Measurements from ENCODE around the gene ANO9. TPM values are rescaled to one million over a fixed set of nuclear protein-coding genes. Genes with fewer than 3 reads are reported as not detected.

The ANO9 gene
- total RNA-seq, 1 experiment from 2014 or later = 9.4 TPM

DNA sequence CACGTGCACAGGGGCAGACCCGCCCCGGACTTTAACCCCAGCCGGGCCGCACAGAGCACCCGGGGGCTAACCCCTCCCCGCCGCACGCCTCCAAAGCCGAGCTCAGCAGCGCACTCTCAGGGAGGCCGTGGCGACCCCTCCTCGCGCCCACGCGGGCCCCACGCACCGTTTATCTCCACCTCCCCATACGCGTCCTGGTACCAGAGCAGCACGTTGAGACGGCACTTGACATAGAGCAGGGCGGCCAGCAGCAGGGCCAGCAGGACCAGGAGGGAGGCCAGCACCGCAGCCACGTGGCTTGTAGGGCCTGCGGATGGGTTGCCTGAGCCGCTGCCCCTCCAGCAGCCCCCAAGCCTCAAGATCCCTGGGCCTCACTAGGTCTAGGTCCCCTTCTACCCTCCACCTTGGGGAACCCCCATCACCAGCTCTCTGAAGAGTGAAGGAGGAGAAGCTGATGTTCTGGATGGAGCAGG, 34.1 kb downstream of the ANO9 start:
- TF ChIP-seq, protein P1, sequence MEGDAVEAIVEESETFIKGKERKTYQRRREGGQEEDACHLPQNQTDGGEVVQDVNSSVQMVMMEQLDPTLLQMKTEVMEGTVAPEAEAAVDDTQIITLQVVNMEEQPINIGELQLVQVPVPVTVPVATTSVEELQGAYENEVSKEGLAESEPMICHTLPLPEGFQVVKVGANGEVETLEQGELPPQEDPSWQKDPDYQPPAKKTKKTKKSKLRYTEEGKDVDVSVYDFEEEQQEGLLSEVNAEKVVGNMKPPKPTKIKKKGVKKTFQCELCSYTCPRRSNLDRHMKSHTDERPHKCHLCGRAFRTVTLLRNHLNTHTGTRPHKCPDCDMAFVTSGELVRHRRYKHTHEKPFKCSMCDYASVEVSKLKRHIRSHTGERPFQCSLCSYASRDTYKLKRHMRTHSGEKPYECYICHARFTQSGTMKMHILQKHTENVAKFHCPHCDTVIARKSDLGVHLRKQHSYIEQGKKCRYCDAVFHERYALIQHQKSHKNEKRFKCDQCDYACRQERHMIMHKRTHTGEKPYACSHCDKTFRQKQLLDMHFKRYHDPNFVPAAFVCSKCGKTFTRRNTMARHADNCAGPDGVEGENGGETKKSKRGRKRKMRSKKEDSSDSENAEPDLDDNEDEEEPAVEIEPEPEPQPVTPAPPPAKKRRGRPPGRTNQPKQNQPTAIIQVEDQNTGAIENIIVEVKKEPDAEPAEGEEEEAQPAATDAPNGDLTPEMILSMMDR (IDR thresholded peaks at IDR 0.05; ENCODE audit: unreplicated experiment) = no peak
- no peak overlapping the region for H3K27ac Mint-ChIP-seq (ENCODE audit: low read depth, unreplicated experiment)
- ChIA-PET POLR2A (interaction anchor here (0.9 to 4.7 kb wide), 8 partner anchors 9 to 170 kb away, joined by 3 to 27 read pairs (median 6); partner anchors contain the start of gene PKP3), CTCF (interaction anchor here (1.2 to 1.6 kb wide), 2 partner anchors 9 to 41 kb away, joined by 3 to 6 read pairs; no protein-coding TSS in a partner anchor)
- no TSS peak for BruUV-seq (replicated peaks)
- DNase-seq (ENCODE audit: unreplicated experiment) = no peak
- H3K4me3 Mint-ChIP-seq (ENCODE audit: unreplicated experiment) = no peak overlapping the region
- no peaks in the 10 kb centered on the region for H3K27me3 Mint-ChIP-seq (ENCODE audit: insufficient read depth, unreplicated experiment)
- no peaks in the 10 kb centered on the region for H3K9me3 Mint-ChIP-seq (ENCODE audit: unreplicated experiment)
- intact Hi-C loops (cut with micrococcal nuclease) = loop anchor here (5.0 kb wide), 1 partner anchor 40 kb away; no protein-coding TSS in a partner anchor
- H3K4me1 Mint-ChIP-seq (ENCODE audit: insufficient read depth, unreplicated experiment) = no peaks in the 10 kb centered on the region
- H3K36me3 Mint-ChIP-seq (ENCODE audit: insufficient read depth, unreplicated experiment) = peaks cover 41% of the 10 kb centered on the region

DNA sequence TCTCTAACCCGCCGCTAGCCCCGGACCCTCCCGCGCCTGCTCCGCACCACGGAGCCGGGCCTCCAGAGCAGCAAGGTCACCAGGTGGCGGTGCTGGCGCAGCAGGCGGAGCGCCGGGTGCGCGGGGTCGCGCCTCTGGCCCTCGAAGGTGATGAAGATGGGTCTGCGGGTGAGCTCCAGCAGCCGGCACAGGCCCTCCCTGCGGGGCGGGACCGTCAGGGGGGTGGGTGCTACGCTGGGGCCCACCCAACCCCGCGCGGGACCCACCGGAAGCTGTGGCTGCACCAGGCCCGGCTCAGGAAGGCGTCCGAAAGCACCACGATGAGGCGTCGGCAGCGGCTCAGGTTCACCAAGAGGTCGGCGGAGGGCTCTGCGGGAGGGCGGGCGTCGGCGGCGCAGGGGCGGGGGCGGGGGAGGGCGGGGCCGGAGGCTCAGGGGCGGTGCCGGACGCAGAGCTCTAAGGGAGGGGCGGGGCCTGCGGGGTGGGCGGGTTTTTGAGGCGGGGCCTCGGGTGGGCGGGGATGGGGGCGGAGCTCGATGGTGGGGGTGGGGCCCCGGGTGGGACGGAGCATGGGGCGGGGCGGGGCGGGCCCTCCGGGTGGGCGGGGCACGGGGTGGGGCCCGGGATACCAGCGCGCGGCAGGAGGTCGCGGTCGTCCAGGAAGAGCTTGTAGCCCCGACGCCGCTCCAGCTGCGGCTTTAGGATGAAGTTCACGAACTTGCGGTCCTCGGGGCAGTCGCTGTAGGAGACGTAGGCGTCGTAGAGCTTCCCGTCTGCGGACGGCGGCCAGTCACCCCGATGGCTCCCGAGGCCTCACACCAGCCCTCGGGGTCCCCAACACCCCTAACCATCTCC, 34.8 kb downstream of the ANO9 start:
- Mint-ChIP-seq H3K27me3 (ENCODE audit: insufficient read depth, unreplicated experiment) (no peaks in the 10 kb centered on the region), H3K4me3 (ENCODE audit: unreplicated experiment) (peak overlapping the region; percentile 12), H3K4me1 (ENCODE audit: insufficient read depth, unreplicated experiment) (no peaks in the 10 kb centered on the region), H3K9me3 (ENCODE audit: unreplicated experiment) (no peaks in the 10 kb centered on the region), H3K36me3 (ENCODE audit: insufficient read depth, unreplicated experiment) (peaks cover 41% of the 10 kb centered on the region), H3K27ac (ENCODE audit: low read depth, unreplicated experiment) (no peak overlapping the region)
- peak; percentile 82 for DNase-seq (ENCODE audit: unreplicated experiment)
- TF ChIP-seq, protein P1 (IDR thresholded peaks at IDR 0.05; ENCODE audit: unreplicated experiment) = no peak
- intact Hi-C loops (cut with micrococcal nuclease) = loop anchor here (5.0 kb wide), 1 partner anchor 40 kb away; no protein-coding TSS in a partner anchor
- ChIA-PET CTCF (interaction anchor here (1.2 to 1.6 kb wide), 3 partner anchors 42 to 47 kb away, joined by 3 to 6 read pairs (median 3); no protein-coding TSS in a partner anchor), POLR2A (interaction anchor here (0.7 to 4.7 kb wide), 9 partner anchors 10 to 297 kb away, joined by 3 to 27 read pairs (median 3); partner anchors contain the start of gene PKP3)
- no TSS peak for BruUV-seq (replicated peaks)

DNA sequence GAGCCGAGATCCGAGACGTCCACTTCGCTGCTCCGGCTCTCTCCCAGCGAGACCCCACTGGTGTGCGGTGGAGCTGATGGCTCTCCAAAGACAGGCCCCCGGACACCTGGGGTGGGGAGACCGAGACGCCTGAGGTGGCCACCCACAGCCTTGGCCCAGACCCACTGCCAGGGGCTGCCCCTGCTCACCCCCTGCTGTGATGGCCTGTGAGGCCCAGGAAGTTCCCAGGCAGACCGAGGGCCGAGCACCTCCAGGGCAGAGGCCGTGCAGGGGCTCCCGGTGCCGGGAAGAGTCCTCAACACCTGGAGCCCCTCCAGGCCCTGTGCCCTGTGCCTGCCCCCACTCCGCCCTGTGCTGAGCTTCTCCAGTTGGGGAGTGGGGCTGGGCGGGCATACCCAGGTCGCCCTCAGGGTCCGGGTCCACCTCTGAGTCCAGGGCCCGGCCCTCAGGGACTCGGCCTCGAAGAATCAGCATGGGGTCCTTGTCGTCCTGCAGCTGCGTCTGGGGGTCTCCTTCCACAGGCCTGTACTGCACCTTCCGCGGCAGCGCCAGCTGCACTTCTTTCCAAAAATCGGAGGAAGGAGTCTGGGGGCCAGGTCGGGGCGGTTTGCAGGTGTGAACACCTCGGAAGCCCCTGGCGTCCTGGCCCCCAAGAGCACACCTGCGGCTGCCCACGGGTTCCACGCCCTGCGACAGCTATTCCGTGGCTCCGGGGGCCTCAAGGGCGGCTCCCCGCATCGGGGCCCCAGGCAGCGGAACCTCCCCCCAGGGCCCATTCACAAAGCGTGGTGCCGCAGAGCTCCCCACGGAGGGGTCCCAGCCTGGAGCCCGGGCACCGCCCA, 35.6 kb downstream of the ANO9 start:
- BruUV-seq (replicated peaks) = no TSS peak
- DNase-seq (ENCODE audit: unreplicated experiment) = no peak
- intact Hi-C loops (cut with micrococcal nuclease) = loop anchor here (5.0 kb wide), 1 partner anchor 41 kb away; no protein-coding TSS in a partner anchor
- Mint-ChIP-seq H3K4me1 (ENCODE audit: insufficient read depth, unreplicated experiment) (no peaks in the 10 kb centered on the region), H3K27ac (ENCODE audit: low read depth, unreplicated experiment) (no peak overlapping the region), H3K36me3 (ENCODE audit: insufficient read depth, unreplicated experiment) (peaks cover 41% of the 10 kb centered on the region), H3K4me3 (ENCODE audit: unreplicated experiment) (peak overlapping the region; percentile 12), H3K9me3 (ENCODE audit: unreplicated experiment) (no peaks in the 10 kb centered on the region), H3K27me3 (ENCODE audit: insufficient read depth, unreplicated experiment) (no peaks in the 10 kb centered on the region)
- POLR2A ChIA-PET = interaction anchor here (0.7 to 4.7 kb wide), 8 partner anchors 11 to 298 kb away, joined by 3 to 27 read pairs (median 6); partner anchors contain the start of gene PKP3
- TF ChIP-seq, protein P1 (IDR thresholded peaks at IDR 0.05; ENCODE audit: unreplicated experiment) = no peak
- CTCF ChIA-PET = interaction anchor here (1.2 to 1.3 kb wide), 2 partner anchors 43 to 47 kb away, joined by 3 read pairs; no protein-coding TSS in a partner anchor

Measured in MCF 10A (cell line).